HL-60 (cell line): ENCODE results near the gene TMEM263.

ENCODE experiments used
- DNase-seq, 2 experiments: peaks; one replicate each; pipeline ENCODE4 v3.0.0-alpha.2; 2010 to 2020; ENCODE audit warnings: low read depth in 1 of 2, low spot score in 1 of 2
- H3K27ac ChIP-seq: fragments of 250-450 bp; sonication (Bioruptor Pico); replicated peaks from 2 replicates; pipeline ENCODE4 v1.5.1; 2020; ENCODE audit warnings: mild to moderate bottlenecking, moderate library complexity
- H3K27me3 ChIP-seq: fragments of 250-450 bp; sonication (Bioruptor Pico); 2 replicates; pipeline ENCODE4 v1.5.1; 2021; ENCODE audit warnings: mild to moderate bottlenecking, moderate library complexity; ENCODE audit not compliant: insufficient read depth, poor library complexity, severe bottlenecking
- H3K4me3 ChIP-seq: replicated peaks from 2 replicates; pipeline ENCODE4 v1.5.1; 2011; ENCODE audit warnings: mild to moderate bottlenecking, control low read depth, low read length; ENCODE audit not compliant: insufficient read depth
- CTCF ChIP-seq: IDR thresholded peaks from one replicate; pipeline ENCODE4 v1.5.1; 2011; ENCODE audit warnings: low read length, control low read depth, inconsistent platforms; ENCODE audit not compliant: insufficient read depth
- GABPA ChIP-seq: IDR thresholded peaks from 2 replicates; pipeline ENCODE4 v1.6.1; 2012; ENCODE audit warnings: low read depth
- POLR2AphosphoS5 ChIP-seq: IDR thresholded peaks from 2 replicates; pipeline ENCODE4 v1.6.1; 2012; ENCODE audit warnings: low read depth
- REST ChIP-seq: IDR thresholded peaks from 2 replicates; pipeline ENCODE4 v1.6.1; 2012; ENCODE audit warnings: low read depth; ENCODE audit not compliant: insufficient replicate concordance
- SPI1 ChIP-seq: IDR thresholded peaks from 2 replicates; pipeline ENCODE4 v1.6.1; 2012; ENCODE audit warnings: low read depth, mild to moderate bottlenecking, borderline replicate concordance

The TMEM263 gene

GRCh38 chr12:107017042-107017441 is 61.3 kb downstream of the TMEM263 start:
- Histone ChIP-seq H3K4me3 (no peak overlapping the region), H3K27ac (no peak overlapping the region), H3K27me3 (no peaks in the 10 kb centered on the region)
- DNase-seq: no peak
- TF ChIP-seq REST: no peak
- no peak for TF ChIP-seq GABPA
- TF ChIP-seq CTCF: no peak
- TF ChIP-seq POLR2AphosphoS5: no peak
- TF ChIP-seq SPI1: no peak

GRCh38 chr12:107019546-107019945 is 63.8 kb downstream of the TMEM263 start:
- H3K27ac ChIP-seq: no peak overlapping the region
- DNase-seq: no peak
- no peak overlapping the region for H3K4me3 ChIP-seq
- H3K27me3 ChIP-seq: no peaks in the 10 kb centered on the region
- TF ChIP-seq GABPA (no peak), REST (no peak), SPI1 (no peak), POLR2AphosphoS5 (no peak), CTCF (no peak)
